Neural progenitor cell (in vitro differentiated cells): Measurements from ENCODE around the gene MYRIP. TPM values are rescaled to one million over a fixed set of nuclear protein-coding genes. Genes with fewer than 3 reads are reported as not detected.

Source experiments
- DNase-seq: peaks from one replicate; pipeline ENCODE4 v3.0.0-alpha.2; 2016; ENCODE audit warnings: low spot score
- H2AFZ ChIP-seq: fragments of 200-600 bp; sonication (generic); replicated peaks from 2 replicates; pipeline ENCODE4 v1.6.1; 2016; ENCODE audit warnings: antibody characterized with exemption
- H3F3A ChIP-seq: fragments of 200-600 bp; sonication (generic); 2 replicates; pipeline ENCODE4 v1.6.1; 2016; ENCODE audit warnings: antibody characterized with exemption, low read depth
- H3K27ac ChIP-seq: fragments of 200-600 bp; sonication (generic); 2 replicates; pipeline ENCODE4 v1.5.1; 2016; ENCODE audit warnings: mild to moderate bottlenecking
- H3K27me3 ChIP-seq: fragments of 200-600 bp; sonication (generic); 2 replicates; pipeline ENCODE4 v1.6.1; 2016; ENCODE audit warnings: mild to moderate bottlenecking, moderate library complexity
- H3K36me3 ChIP-seq: fragments of 200-600 bp; sonication (generic); 2 replicates; pipeline ENCODE4 v1.5.1; 2016
- H3K4me1 ChIP-seq: fragments of 200-600 bp; sonication (generic); 2 replicates; pipeline ENCODE4 v1.6.1; 2016; ENCODE audit warnings: mixed run types
- H3K4me2 ChIP-seq: fragments of 200-600 bp; sonication (generic); 2 replicates; pipeline ENCODE4 v1.6.1; 2016
- H3K4me3 ChIP-seq: fragments of 200-600 bp; sonication (generic); 2 replicates; pipeline ENCODE4 v1.5.1; 2016
- H3K79me2 ChIP-seq: fragments of 200-600 bp; sonication (generic); 2 replicates; pipeline ENCODE4 v1.6.1; 2016; ENCODE audit warnings: low read depth
- H3K9ac ChIP-seq: fragments of 200-600 bp; sonication (generic); 2 replicates; pipeline ENCODE4 v1.6.1; 2016
- H3K9me3 ChIP-seq: fragments of 200-600 bp; sonication (generic); 2 replicates; pipeline ENCODE4 v1.5.1; 2016; ENCODE audit warnings: low read depth
- H4K20me1 ChIP-seq: fragments of 200-600 bp; sonication (generic); 2 replicates; pipeline ENCODE4 v1.6.1; 2016; ENCODE audit warnings: low read depth
- H3K27ac Mint-ChIP-seq: 3 replicates; pipeline ENCODE4 v1.8.0; 2021; ENCODE audit warnings: mixed read lengths
- H3K27me3 Mint-ChIP-seq: 2 replicates; pipeline ENCODE4 v1.8.0; 2022; ENCODE audit warnings: low read depth, mild to moderate bottlenecking, inconsistent platforms, moderate library complexity, mixed read lengths; ENCODE audit not compliant: insufficient read depth
- H3K36me3 Mint-ChIP-seq: 3 replicates; pipeline ENCODE4 v1.8.0; 2021; ENCODE audit warnings: mixed read lengths
- H3K4me1 Mint-ChIP-seq: 3 replicates; pipeline ENCODE4 v1.8.0; 2021; ENCODE audit warnings: mixed read lengths
- H3K4me3 Mint-ChIP-seq: 3 replicates; pipeline ENCODE4 v1.8.0; 2021; ENCODE audit warnings: mild to moderate bottlenecking, moderate library complexity, mixed read lengths
- H3K9me3 Mint-ChIP-seq: 3 replicates; pipeline ENCODE4 v1.8.0; 2020; ENCODE audit warnings: mixed read lengths
- EZH2 ChIP-seq: fragments of 200-600 bp; sonication (generic); IDR thresholded peaks from 2 replicates; pipeline ENCODE4 v1.6.1; 2017; ENCODE audit warnings: antibody characterized with exemption, mild to moderate bottlenecking, moderate library complexity
- EZH2phosphoT487 ChIP-seq: fragments of 200-600 bp; sonication (generic); IDR thresholded peaks from 2 replicates; pipeline ENCODE4 v1.6.1; 2017; ENCODE audit warnings: antibody characterized with exemption
- total RNA-seq: library from RNA; depleted of rRNA; stranded (reverse); fragments of >200 nt; gene quantifications from 2 replicates; pipeline ENCODE4 v1.2.3, GENCODE V29; 2015; ENCODE audit warnings: low replicate concordance
- TF ChIP-seq, protein P1 (sequence below): fragments of 200-600 bp; sonication (generic); IDR thresholded peaks from 2 replicates; pipeline ENCODE4 v1.5.1; 2017; ENCODE audit warnings: antibody characterized with exemption, mild to moderate bottlenecking

MYRIP gene
- total RNA-seq, 1 donor from 2014 or later = 0.62 TPM

GRCh38 chr3:39920271-39920670, 110.9 kb downstream of the MYRIP start:
- TF ChIP-seq EZH2 = no peak
- H3F3A ChIP-seq = no peaks in the 10 kb centered on the region
- H3K4me3 ChIP-seq = no peak overlapping the region
- H3K4me2 ChIP-seq = no peak overlapping the region
- no peak for DNase-seq
- Mint-ChIP-seq H3K36me3 (no peaks in the 10 kb centered on the region), H3K9me3 (no peaks in the 10 kb centered on the region), H3K27me3 (no peaks in the 10 kb centered on the region), H3K27ac (no peak overlapping the region), H3K4me3 (no peak overlapping the region), H3K4me1 (no peaks in the 10 kb centered on the region)
- no peak overlapping the region for H3K9ac ChIP-seq
- no peaks in the 10 kb centered on the region for H3K9me3 ChIP-seq
- H3K4me1 ChIP-seq = no peaks in the 10 kb centered on the region
- no peak overlapping the region for H3K27ac ChIP-seq
- no peak overlapping the region for H2AFZ ChIP-seq
- no peaks in the 10 kb centered on the region for H3K79me2 ChIP-seq
- H3K36me3 ChIP-seq = no peaks in the 10 kb centered on the region
- H3K27me3 ChIP-seq = no peaks in the 10 kb centered on the region
- H4K20me1 ChIP-seq = no peaks in the 10 kb centered on the region

DNA sequence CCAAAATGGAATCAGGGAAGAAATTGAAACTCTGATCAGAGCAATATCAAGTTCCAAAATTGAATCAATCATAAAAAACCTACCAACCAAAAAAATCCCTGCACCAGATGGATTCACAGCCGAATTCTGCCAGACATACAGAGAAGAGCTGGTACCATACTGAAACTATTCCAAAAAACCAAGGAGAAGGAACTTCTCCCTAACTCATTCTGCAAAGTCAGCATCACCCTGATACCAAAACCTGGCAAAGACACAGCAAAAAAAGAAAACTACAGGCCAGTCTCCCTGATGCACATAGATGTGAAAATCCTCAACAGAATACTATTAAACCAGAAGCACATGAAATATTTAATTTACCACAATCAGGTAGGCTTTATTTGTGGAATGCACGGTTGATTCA, 118.1 kb downstream of the MYRIP start:
- H3K9me3 Mint-ChIP-seq = peaks cover 3% of the 10 kb centered on the region
- no peak overlapping the region for H3K4me2 ChIP-seq
- no peaks in the 10 kb centered on the region for H3K79me2 ChIP-seq
- H3K4me1 ChIP-seq = no peaks in the 10 kb centered on the region
- H2AFZ ChIP-seq = no peak overlapping the region
- no peak overlapping the region for H3K4me3 ChIP-seq
- no peaks in the 10 kb centered on the region for H3K36me3 Mint-ChIP-seq
- no peak for DNase-seq
- no peaks in the 10 kb centered on the region for H3K36me3 ChIP-seq
- no peak overlapping the region for H3K4me3 Mint-ChIP-seq
- H4K20me1 ChIP-seq = no peaks in the 10 kb centered on the region
- H3K9ac ChIP-seq = no peak overlapping the region
- H3K27ac Mint-ChIP-seq = no peak overlapping the region
- H3K4me1 Mint-ChIP-seq = no peaks in the 10 kb centered on the region
- H3K27ac ChIP-seq = no peak overlapping the region
- no peaks in the 10 kb centered on the region for H3K9me3 ChIP-seq
- H3K27me3 Mint-ChIP-seq = peaks cover 1% of the 10 kb centered on the region
- H3F3A ChIP-seq = no peaks in the 10 kb centered on the region
- TF ChIP-seq EZH2phosphoT487 (no peak), EZH2 (no peak)
- TF ChIP-seq, protein P1, sequence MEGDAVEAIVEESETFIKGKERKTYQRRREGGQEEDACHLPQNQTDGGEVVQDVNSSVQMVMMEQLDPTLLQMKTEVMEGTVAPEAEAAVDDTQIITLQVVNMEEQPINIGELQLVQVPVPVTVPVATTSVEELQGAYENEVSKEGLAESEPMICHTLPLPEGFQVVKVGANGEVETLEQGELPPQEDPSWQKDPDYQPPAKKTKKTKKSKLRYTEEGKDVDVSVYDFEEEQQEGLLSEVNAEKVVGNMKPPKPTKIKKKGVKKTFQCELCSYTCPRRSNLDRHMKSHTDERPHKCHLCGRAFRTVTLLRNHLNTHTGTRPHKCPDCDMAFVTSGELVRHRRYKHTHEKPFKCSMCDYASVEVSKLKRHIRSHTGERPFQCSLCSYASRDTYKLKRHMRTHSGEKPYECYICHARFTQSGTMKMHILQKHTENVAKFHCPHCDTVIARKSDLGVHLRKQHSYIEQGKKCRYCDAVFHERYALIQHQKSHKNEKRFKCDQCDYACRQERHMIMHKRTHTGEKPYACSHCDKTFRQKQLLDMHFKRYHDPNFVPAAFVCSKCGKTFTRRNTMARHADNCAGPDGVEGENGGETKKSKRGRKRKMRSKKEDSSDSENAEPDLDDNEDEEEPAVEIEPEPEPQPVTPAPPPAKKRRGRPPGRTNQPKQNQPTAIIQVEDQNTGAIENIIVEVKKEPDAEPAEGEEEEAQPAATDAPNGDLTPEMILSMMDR = no peak
- no peaks in the 10 kb centered on the region for H3K27me3 ChIP-seq

- no peaks in the 10 kb centered on the region for H3K36me3 Mint-ChIP-seq
- Histone ChIP-seq H3K9ac (no peak overlapping the region), H3F3A (no peaks in the 10 kb centered on the region), H3K4me2 (no peak overlapping the region), H3K79me2 (no peaks in the 10 kb centered on the region), H2AFZ (no peak overlapping the region), H3K9me3 (no peaks in the 10 kb centered on the region), H4K20me1 (no peaks in the 10 kb centered on the region), H3K36me3 (no peaks in the 10 kb centered on the region), H3K4me3 (no peak overlapping the region), H3K27ac (no peak overlapping the region), H3K27me3 (no peaks in the 10 kb centered on the region), H3K4me1 (no peaks in the 10 kb centered on the region)
- no peaks in the 10 kb centered on the region for H3K9me3 Mint-ChIP-seq
- H3K4me3 Mint-ChIP-seq = no peak overlapping the region
- H3K27ac Mint-ChIP-seq = no peak overlapping the region
- no peak for DNase-seq
- H3K4me1 Mint-ChIP-seq = no peaks in the 10 kb centered on the region
- TF ChIP-seq EZH2phosphoT487 = no peak
- TF ChIP-seq, protein P1 = no peak
- TF ChIP-seq EZH2 = no peak
- peaks cover 3% of the 10 kb centered on the region for H3K27me3 Mint-ChIP-seq
Observed at GRCh38 chr3:39933986-39934693, 124.7 kb downstream of the MYRIP start.

DNA sequence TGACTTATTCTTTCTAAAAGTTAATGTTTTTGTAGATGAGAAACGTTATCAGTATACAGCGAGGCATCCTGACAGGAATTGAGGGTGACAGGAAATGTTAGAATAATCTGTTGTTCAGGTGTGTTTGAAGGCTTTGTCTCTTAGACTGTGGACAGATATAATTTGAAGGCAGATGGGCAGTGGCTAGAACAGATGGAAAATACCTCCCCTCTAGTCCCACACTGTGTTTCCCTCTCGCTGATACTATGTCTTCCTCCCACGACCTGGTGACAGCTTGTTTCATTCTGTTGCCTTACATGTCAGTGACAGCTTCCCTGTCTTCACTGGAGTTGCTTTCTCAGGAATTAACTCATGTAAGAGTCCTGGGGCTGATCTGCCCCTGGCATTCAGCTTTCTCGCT, 125.3 kb downstream of the MYRIP start:
- no peaks in the 10 kb centered on the region for H3K4me1 Mint-ChIP-seq
- H3K4me3 Mint-ChIP-seq = no peak overlapping the region
- H3K27me3 Mint-ChIP-seq = peaks cover 3% of the 10 kb centered on the region
- no peaks in the 10 kb centered on the region for H3F3A ChIP-seq
- no peak overlapping the region for H3K9ac ChIP-seq
- H3K36me3 ChIP-seq = no peaks in the 10 kb centered on the region
- no peaks in the 10 kb centered on the region for H3K4me1 ChIP-seq
- H3K4me3 ChIP-seq = no peak overlapping the region
- no peaks in the 10 kb centered on the region for H3K27me3 ChIP-seq
- no peak overlapping the region for H3K4me2 ChIP-seq
- no peak overlapping the region for H3K27ac ChIP-seq
- H2AFZ ChIP-seq = no peak overlapping the region
- H3K27ac Mint-ChIP-seq = no peak overlapping the region
- no peak for DNase-seq
- H3K9me3 ChIP-seq = no peaks in the 10 kb centered on the region
- no peaks in the 10 kb centered on the region for H3K79me2 ChIP-seq
- TF ChIP-seq, protein P1 = no peak
- no peak for TF ChIP-seq EZH2phosphoT487
- TF ChIP-seq EZH2 = no peak
- H3K9me3 Mint-ChIP-seq = no peaks in the 10 kb centered on the region
- H3K36me3 Mint-ChIP-seq = no peaks in the 10 kb centered on the region
- no peaks in the 10 kb centered on the region for H4K20me1 ChIP-seq
